ENCODE results near the gene PIGT.

Gene PIGT

DNA sequence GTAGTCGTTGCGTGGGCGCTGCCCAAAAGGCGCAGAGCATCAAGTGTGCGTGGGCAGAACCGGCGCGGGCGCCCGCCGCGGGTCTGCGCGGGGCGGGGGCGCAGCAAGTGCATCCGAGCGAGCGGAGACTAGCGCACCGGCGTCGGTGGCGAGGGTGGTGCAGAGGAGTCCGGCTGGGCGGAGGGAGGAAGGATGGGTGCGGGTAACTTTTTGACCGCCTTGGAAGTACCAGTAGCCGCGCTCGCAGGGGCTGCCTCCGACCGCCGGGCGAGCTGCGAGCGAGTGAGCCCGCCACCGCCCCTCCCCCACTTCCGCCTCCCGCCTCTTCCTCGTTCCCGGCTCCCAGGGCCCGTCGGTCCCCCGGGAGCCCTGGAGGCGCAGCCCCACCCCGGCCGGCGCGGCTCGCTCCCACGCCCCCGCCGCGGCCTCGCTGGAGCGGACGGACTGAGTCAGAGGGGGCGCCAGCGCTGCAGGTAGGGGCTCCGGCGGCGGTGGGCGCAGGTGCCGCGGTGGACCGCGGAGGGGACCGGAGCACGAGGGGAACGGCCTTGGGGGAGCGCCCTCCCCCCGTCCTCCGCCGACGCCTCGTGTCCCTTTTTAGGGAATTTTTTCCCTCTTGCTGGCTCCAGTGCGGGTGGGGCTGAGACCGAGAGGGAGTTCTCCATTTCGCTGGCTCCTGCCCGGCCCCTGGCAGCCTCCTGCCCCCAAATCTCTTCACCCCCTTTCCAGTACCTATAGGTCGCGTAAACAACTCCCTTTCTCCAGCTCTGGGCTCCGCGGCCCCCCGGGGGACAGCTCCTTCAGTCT, 9.5 kb upstream of the PIGT start:
- TF ChIP-seq, protein P1, sequence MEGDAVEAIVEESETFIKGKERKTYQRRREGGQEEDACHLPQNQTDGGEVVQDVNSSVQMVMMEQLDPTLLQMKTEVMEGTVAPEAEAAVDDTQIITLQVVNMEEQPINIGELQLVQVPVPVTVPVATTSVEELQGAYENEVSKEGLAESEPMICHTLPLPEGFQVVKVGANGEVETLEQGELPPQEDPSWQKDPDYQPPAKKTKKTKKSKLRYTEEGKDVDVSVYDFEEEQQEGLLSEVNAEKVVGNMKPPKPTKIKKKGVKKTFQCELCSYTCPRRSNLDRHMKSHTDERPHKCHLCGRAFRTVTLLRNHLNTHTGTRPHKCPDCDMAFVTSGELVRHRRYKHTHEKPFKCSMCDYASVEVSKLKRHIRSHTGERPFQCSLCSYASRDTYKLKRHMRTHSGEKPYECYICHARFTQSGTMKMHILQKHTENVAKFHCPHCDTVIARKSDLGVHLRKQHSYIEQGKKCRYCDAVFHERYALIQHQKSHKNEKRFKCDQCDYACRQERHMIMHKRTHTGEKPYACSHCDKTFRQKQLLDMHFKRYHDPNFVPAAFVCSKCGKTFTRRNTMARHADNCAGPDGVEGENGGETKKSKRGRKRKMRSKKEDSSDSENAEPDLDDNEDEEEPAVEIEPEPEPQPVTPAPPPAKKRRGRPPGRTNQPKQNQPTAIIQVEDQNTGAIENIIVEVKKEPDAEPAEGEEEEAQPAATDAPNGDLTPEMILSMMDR (IDR thresholded peaks at IDR 0.05; ENCODE audit: control insufficient read depth, insufficient read depth, low read depth, low read length, missing control alignments) = no peak
- DNase-seq (ENCODE audit: low read depth) = no peak
- H3K4me3 ChIP-seq (ENCODE audit: control insufficient read depth, low read depth, low read length) = peak overlapping the region; percentile 70

DNA sequence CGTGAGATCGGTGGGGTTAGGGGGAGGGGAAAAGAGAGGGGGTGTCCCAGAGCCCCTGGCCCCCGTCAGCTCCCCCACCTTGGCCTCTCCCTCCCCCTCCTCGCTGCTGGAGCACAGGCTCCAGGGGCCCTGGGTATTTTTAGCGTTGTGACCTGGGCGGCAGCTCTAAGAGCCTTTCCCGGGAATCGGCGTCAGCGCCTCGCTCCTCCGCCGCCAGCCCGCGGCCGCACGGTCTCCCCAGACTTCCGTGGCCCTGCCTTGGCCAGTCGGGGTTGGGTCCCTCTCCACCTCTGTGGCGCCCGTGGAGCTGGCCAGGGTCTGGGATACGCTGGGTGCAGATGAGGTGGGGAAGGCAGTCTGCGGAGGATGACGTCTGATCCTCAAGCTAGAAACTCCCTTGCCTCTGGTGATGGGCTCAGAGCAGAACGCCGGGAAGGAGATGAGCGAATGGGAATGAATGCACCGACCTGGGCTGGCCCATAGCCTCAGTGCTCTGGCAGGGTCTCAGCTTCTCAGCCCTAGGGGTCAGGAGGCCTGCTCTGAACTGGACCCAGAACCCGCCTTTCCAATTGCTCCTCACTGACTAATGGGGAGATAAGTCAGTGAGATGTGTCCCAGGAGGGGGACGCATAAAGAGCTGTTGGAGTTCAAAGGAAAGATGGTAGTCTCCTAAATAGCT, 8.7 kb upstream of the PIGT start:
- TF ChIP-seq, protein P1 (IDR thresholded peaks at IDR 0.05; ENCODE audit: control insufficient read depth, insufficient read depth, low read depth, low read length, missing control alignments) = no peak
- DNase-seq (ENCODE audit: low read depth) = no peak
- peak overlapping the region; percentile 70 for H3K4me3 ChIP-seq (ENCODE audit: control insufficient read depth, low read depth, low read length)

DNA sequence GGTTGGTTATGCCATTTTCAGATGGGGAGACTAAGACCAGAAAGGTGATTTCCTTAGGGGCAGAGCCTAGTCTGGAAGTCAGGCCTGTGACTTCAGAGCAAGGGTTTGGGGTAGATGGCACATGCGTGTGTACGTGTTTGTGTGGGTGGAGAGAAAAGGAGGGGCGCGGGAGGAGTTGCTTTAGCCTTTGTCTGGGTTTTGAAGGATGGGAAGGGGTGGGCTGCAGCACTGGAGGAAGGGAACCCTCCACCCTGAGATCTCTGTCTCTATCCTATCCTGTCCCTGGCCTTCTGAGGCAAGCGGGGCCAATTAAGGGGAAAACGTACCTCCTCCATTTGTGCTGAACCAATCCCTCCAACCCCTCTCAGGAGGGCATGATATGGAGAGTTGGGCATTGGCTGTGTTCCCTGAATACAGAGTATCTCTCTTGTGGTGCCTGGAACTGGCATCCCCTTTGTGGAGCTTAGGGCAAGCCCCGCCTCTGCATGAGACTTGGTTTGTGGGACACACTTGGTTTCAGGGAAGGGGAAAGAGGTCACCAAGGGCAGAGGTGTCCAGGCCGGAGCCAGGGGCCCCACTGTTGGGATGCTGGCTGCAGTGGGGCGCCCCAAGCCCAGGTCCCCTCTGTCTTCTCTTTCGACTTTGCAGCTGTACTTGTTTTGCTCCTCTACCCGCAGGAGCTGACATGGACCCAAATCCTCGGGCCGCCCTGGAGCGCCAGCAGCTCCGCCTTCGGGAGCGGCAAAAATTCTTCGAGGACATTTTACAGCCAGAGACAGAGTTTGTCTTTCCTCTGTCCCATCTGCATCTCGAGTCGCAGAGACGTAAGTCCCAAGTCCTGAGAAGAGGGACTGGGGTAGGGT, 7.9 kb upstream of the PIGT start, which contains the start of gene DBNDD2:
Gene DBNDD2, plus strand, starts transcription at position 507 of the 863 bp plus-strand sequence. Its CDS starts 179 bp downstream, at position 686.
- TF ChIP-seq, protein P1 (IDR thresholded peaks at IDR 0.05; ENCODE audit: control insufficient read depth, insufficient read depth, low read depth, low read length, missing control alignments) = no peak
- H3K4me3 ChIP-seq (ENCODE audit: control insufficient read depth, low read depth, low read length) = peak within 1 kb of the TSS; percentile 70
- no peak for DNase-seq (ENCODE audit: low read depth)

DNA sequence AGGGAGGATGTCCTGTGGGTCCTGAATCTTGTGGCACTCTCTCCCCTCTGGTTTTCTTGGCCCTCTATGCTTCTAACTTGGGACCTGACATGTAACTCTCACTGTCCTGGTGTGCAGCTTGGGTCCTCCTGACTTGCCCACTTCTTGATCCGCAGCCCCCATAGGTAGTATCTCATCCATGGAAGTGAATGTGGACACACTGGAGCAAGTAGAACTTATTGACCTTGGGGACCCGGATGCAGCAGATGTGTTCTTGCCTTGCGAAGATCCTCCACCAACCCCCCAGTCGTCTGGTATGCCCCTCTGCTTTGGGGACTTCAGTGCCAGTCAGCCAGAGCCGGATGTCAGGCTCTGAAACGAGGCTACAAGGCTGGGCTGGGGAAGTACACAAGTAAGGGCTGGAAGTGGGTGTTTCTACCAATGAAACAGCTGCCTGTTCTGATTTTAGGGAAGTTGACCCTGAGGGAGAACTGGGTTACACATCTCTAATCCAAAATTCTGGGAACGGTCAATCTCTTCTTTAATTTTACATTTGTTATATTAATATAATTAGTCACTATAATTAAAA, 7.2 kb upstream of the PIGT start:
- H3K4me3 ChIP-seq (ENCODE audit: control insufficient read depth, low read depth, low read length) = no peak overlapping the region
- TF ChIP-seq, protein P1 (IDR thresholded peaks at IDR 0.05; ENCODE audit: control insufficient read depth, insufficient read depth, low read depth, low read length, missing control alignments) = no peak
- no peak for DNase-seq (ENCODE audit: low read depth)

DNA sequence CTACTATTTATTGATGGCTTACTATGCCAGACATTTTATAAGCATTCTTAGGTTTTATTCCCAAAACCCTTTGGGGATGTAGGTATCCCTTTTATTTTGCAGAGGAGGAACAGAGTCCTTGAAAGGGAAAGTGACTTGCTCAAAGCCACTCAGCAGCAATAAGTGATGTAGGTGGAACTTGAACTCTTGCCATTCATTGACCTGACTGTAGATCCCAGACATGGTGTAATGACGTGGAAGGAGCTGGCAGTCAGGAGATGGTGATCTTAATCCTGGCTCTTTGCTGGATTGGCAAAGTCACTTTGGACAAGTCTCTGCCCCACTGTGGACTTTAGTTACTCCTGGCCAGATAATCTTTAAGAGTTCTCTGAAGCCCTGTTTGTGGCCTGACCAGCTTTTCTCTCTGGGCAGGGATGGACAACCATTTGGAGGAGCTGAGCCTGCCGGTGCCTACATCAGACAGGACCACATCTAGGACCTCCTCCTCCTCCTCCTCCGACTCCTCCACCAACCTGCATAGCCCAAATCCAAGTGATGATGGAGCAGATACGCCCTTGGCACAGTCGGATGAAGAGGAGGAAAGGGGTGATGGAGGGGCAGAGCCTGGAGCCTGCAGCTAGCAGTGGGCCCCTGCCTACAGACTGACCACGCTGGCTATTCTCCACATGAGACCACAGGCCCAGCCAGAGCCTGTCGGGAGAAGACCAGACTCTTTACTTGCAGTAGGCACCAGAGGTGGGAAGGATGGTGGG, 6.2 kb upstream of the PIGT start:
- no peak overlapping the region for H3K4me3 ChIP-seq (ENCODE audit: control insufficient read depth, low read depth, low read length)
- no peak for DNase-seq (ENCODE audit: low read depth)
- TF ChIP-seq, protein P1 (IDR thresholded peaks at IDR 0.05; ENCODE audit: control insufficient read depth, insufficient read depth, low read depth, low read length, missing control alignments) = no peak
